OCI-LY1 (cell line): ENCODE results near the gene JUP.

ENCODE experiments used
- CTCF ChIP-seq: fragments of 200-600 bp; sonication (generic), shearing (Covaris generic); IDR thresholded peaks from 2 replicates; pipeline ENCODE4 v1.5.1; 2017; ENCODE audit warnings: mild to moderate bottlenecking, antibody characterized with exemption, low read length, moderate library complexity, mixed read lengths
- EZH2 ChIP-seq: fragments of 200-600 bp; sonication (generic), shearing (Covaris generic); IDR thresholded peaks from 2 replicates; pipeline ENCODE4 v1.8.0; 2017; ENCODE audit warnings: borderline replicate concordance, mixed run types, mild to moderate bottlenecking, antibody characterized with exemption, low read length, moderate library complexity, mixed read lengths

- TF ChIP-seq CTCF (no peak), EZH2 (no peak)
These were observed 14.3 kb downstream of the JUP start for GRCh38 chr17:41772218-41772585.
